ENCODE measurements around the gene LRRC7. TPM values are rescaled to one million over a fixed set of nuclear protein-coding genes. Genes with fewer than 3 reads are reported as not detected.

The LRRC7 gene
- total RNA-seq, 1 donor from 2014 or later: not detected

- H3K27ac Mint-ChIP-seq: no peak overlapping the region
- no peaks in the 10 kb centered on the region for H3K36me3 Mint-ChIP-seq (ENCODE audit: low read depth)
- no peak for DNase-seq
- no peaks in the 10 kb centered on the region for H3K27me3 Mint-ChIP-seq
- no peak overlapping the region for H3K4me3 Mint-ChIP-seq
- peaks cover 3% of the 10 kb centered on the region for H3K9me3 Mint-ChIP-seq
- H3K4me1 Mint-ChIP-seq: no peaks in the 10 kb centered on the region
- TF ChIP-seq, protein P1, sequence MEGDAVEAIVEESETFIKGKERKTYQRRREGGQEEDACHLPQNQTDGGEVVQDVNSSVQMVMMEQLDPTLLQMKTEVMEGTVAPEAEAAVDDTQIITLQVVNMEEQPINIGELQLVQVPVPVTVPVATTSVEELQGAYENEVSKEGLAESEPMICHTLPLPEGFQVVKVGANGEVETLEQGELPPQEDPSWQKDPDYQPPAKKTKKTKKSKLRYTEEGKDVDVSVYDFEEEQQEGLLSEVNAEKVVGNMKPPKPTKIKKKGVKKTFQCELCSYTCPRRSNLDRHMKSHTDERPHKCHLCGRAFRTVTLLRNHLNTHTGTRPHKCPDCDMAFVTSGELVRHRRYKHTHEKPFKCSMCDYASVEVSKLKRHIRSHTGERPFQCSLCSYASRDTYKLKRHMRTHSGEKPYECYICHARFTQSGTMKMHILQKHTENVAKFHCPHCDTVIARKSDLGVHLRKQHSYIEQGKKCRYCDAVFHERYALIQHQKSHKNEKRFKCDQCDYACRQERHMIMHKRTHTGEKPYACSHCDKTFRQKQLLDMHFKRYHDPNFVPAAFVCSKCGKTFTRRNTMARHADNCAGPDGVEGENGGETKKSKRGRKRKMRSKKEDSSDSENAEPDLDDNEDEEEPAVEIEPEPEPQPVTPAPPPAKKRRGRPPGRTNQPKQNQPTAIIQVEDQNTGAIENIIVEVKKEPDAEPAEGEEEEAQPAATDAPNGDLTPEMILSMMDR (IDR thresholded peaks at IDR 0.05): no peak
- intact Hi-C loops (cut with micrococcal nuclease): no loop called here
- ChIA-PET POLR2A (no interaction called here), CTCF (no interaction called here)
- ATAC-seq (ENCODE audit: low read depth): no peak
Observed at GRCh38 chr1:69987881-69988280, 420.2 kb downstream of the LRRC7 start.

GRCh38 chr1:69991644-69992043, 423.9 kb downstream of the LRRC7 start:
- no peaks in the 10 kb centered on the region for H3K27me3 Mint-ChIP-seq
- no peaks in the 10 kb centered on the region for H3K9me3 Mint-ChIP-seq
- H3K4me3 Mint-ChIP-seq: no peak overlapping the region
- TF ChIP-seq, protein P1 (IDR thresholded peaks at IDR 0.05): no peak
- ChIA-PET CTCF (no interaction called here), POLR2A (no interaction called here)
- no peaks in the 10 kb centered on the region for H3K36me3 Mint-ChIP-seq (ENCODE audit: low read depth)
- intact Hi-C loops (cut with micrococcal nuclease): no loop called here
- H3K4me1 Mint-ChIP-seq: no peaks in the 10 kb centered on the region
- ATAC-seq (ENCODE audit: low read depth) (no peak), DNase-seq (no peak)
- no peak overlapping the region for H3K27ac Mint-ChIP-seq

DNA sequence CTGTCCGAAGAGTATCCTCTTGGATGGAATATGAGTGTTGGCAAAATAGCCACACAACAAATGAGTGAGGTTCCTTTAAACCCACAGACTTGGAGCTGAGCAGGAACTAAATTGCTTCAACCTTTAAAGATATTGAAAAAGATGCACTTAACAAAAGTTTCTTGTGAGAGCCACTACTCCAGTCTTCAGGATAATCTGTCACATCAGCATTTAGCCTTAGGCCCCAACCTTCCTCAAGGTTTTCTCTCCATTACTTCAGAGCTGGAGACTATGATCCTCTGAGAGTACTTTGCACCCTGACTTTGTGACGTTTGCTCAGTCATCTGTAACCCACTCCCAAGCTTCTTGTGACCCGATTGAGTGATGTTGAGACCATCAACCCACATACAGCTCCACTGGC, 424.9 kb downstream of the LRRC7 start:
- ChIA-PET POLR2A (no interaction called here), CTCF (no interaction called here)
- no peak for ATAC-seq (ENCODE audit: low read depth)
- intact Hi-C loops (cut with micrococcal nuclease): no loop called here
- Mint-ChIP-seq H3K9me3 (peaks cover 2% of the 10 kb centered on the region), H3K4me1 (no peaks in the 10 kb centered on the region), H3K4me3 (no peak overlapping the region), H3K27ac (no peak overlapping the region), H3K36me3 (ENCODE audit: low read depth) (no peaks in the 10 kb centered on the region), H3K27me3 (no peaks in the 10 kb centered on the region)
- DNase-seq: no peak
- TF ChIP-seq, protein P1 (IDR thresholded peaks at IDR 0.05): no peak

DNA sequence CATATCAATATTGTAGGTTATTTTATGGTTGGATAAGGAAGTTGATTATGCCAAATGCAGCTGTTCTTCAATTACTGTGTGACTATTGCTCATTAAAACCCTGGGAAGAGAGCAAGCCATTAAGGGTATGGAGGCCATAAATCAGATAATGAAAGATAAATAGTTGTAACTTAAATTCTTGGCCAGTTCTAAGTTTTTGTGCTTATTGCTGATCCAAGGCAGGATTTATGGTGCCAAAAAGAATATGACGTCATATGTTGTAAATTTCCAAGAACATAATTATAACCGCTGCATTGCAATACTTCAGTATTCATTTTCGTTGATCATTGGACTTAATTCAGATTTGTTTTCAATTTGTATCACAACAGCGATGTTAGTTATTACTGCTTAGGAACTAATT, 426.1 kb downstream of the LRRC7 start:
- Mint-ChIP-seq H3K27ac (no peak overlapping the region), H3K27me3 (no peaks in the 10 kb centered on the region), H3K36me3 (ENCODE audit: low read depth) (no peaks in the 10 kb centered on the region), H3K4me1 (no peaks in the 10 kb centered on the region), H3K9me3 (peaks cover 2% of the 10 kb centered on the region), H3K4me3 (no peak overlapping the region)
- intact Hi-C loops (cut with micrococcal nuclease): no loop called here
- POLR2A ChIA-PET: no interaction called here
- DNase-seq: no peak
- CTCF ChIA-PET: no interaction called here
- TF ChIP-seq, protein P1 (IDR thresholded peaks at IDR 0.05): no peak
- no peak for ATAC-seq (ENCODE audit: low read depth)

DNA sequence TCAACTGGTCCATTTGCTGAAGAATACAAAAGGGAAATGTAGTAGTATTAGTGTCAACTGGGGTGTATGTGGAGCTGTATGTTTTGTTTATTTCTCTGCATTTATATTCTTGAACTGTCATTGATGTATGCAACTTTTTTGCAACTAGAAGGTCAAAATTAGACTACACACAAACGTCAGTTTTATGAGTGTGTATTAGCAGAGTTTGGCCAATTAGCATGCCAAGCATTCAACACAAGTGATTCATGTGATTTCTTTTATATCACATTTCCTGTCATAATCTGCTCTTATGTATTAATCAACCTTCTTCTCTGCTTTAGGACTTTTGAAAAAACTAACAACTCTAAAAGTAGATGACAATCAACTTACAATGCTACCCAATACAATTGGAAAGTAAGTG, 426.5 kb downstream of the LRRC7 start:
- Mint-ChIP-seq H3K4me3 (no peak overlapping the region), H3K36me3 (ENCODE audit: low read depth) (no peaks in the 10 kb centered on the region), H3K27me3 (no peaks in the 10 kb centered on the region), H3K9me3 (peaks cover 2% of the 10 kb centered on the region), H3K27ac (no peak overlapping the region), H3K4me1 (no peaks in the 10 kb centered on the region)
- TF ChIP-seq, protein P1 (IDR thresholded peaks at IDR 0.05): no peak
- intact Hi-C loops (cut with micrococcal nuclease): no loop called here
- ChIA-PET POLR2A (no interaction called here), CTCF (no interaction called here)
- DNase-seq (no peak), ATAC-seq (ENCODE audit: low read depth) (no peak)
